Adrenal gland (tissue), 5 donors: ENCODE data around the gene CAMTA1.

Experiments
- CTCF ChIP-seq, 6 experiments: fragments of 450-650 bp in 4 of 6; fragments of 200-600 bp in 2 of 6; sonication (generic) in 1 of 6; IDR thresholded peaks; 1 replicate in 5 of 6; 2 replicates in 1 of 6; pipeline versions ENCODE4 v1.5.1 to v1.8.0; 2016 to 2021; ENCODE audit warnings: antibody characterized with exemption in 6 of 6, mild to moderate bottlenecking in 2 of 6, moderate library complexity in 1 of 6
- POLR2A ChIP-seq, 2 donors: fragments of 450-650 bp; IDR thresholded peaks; one replicate each; pipeline ENCODE4 v1.6.1; 2017; ENCODE audit warnings: antibody characterized with exemption in 2 of 2, mild to moderate bottlenecking in 2 of 2, moderate library complexity in 1 of 2
- donor health status: DM: no; HTN: no; CAD: no.

DNA sequence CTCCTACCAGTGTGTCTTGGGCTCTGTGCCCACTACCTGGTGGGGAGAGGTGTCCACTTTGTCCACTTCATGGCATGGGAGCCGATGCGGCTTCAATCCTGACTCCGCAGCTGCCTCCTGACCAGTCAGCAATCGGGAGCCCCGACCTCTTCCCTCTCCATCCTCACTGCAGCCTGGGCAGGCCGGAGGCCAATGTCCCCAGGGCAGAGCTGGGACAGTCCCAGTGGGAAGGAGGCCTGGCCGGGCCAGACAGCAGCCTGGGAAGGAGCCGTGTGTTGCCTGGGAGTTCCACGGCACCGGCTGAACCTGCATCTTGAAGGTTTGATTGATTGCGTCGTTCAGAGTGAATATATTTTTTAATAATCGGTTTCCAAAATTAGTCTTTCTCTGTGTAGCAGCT is 654.9 kb downstream of the CAMTA1 start:
- TF ChIP-seq CTCF (IDR thresholded peaks at IDR 0.05) (no peak), POLR2A (IDR thresholded peaks at IDR 0.05) (no peak)
